ENCODE results near the gene SLC39A8. TPM values are rescaled to one million over a fixed set of nuclear protein-coding genes. Genes with fewer than 3 reads are reported as not detected.

Gene SLC39A8
- total and polyA plus RNA-seq, 2 donors from 2014 or later: 7.1 to 19.7 TPM

GRCh38 chr4:102339018-102339417 is 6.3 kb downstream of the SLC39A8 start:
- intact Hi-C loops (cut with DNase I): no loop called here
- Histone ChIP-seq H3K4me3 (ENCODE audit: low read length in 3 of 3) (no peak overlapping the region), H3K9me3 (ENCODE audit: control insufficient read depth in 2 of 3, insufficient read depth in 1 of 3, low read length in 3 of 3) (no peaks in the 10 kb centered on the region), H3K9ac (ENCODE audit: low read length in 3 of 3) (no peak overlapping the region), H3K27ac (ENCODE audit: low read depth in 2 of 2, low read length in 2 of 2) (no peak overlapping the region), H3K36me3 (ENCODE audit: control insufficient read depth in 2 of 3, insufficient read depth in 3 of 3, low read length in 3 of 3) (no peaks in the 10 kb centered on the region), H3K4me1 (ENCODE audit: control insufficient read depth in 2 of 3, insufficient read depth in 2 of 3, low read depth in 1 of 3, low read length in 3 of 3) (peaks cover 0 to 3% (median 3%) of the 10 kb centered on the region in 3 donors), H3K27me3 (ENCODE audit: control insufficient read depth, insufficient read depth, low read length) (no peaks in the 10 kb centered on the region)
- no peak for TF ChIP-seq CTCF (IDR thresholded peaks at IDR 0.05; ENCODE audit: borderline replicate concordance, extremely low read depth, insufficient read depth)
- no peak for FAIRE-seq
- no peak for DNase-seq

- intact Hi-C loops (cut with DNase I): no loop called here
- Histone ChIP-seq H3K9me3 (ENCODE audit: control insufficient read depth in 2 of 3, insufficient read depth in 1 of 3, low read length in 3 of 3) (no peaks in the 10 kb centered on the region), H3K27ac (ENCODE audit: low read depth in 2 of 2, low read length in 2 of 2) (no peak overlapping the region), H3K27me3 (ENCODE audit: control insufficient read depth, insufficient read depth, low read length) (no peaks in the 10 kb centered on the region), H3K4me1 (ENCODE audit: control insufficient read depth in 2 of 3, insufficient read depth in 2 of 3, low read depth in 1 of 3, low read length in 3 of 3) (peaks cover 0 to 3% (median 0%) of the 10 kb centered on the region in 3 donors), H3K36me3 (ENCODE audit: control insufficient read depth in 2 of 3, insufficient read depth in 3 of 3, low read length in 3 of 3) (no peaks in the 10 kb centered on the region), H3K9ac (ENCODE audit: low read length in 3 of 3) (no peak overlapping the region), H3K4me3 (ENCODE audit: low read length in 3 of 3) (no peak overlapping the region)
- DNase-seq: no peak
- no peak for FAIRE-seq
- TF ChIP-seq CTCF (IDR thresholded peaks at IDR 0.05; ENCODE audit: borderline replicate concordance, extremely low read depth, insufficient read depth): no peak
Observed at GRCh38 chr4:102338405-102338804, 6.9 kb downstream of the SLC39A8 start.

GRCh38 chr4:102335616-102336015 is 9.7 kb downstream of the SLC39A8 start:
- Histone ChIP-seq H3K27ac (ENCODE audit: low read depth in 2 of 2, low read length in 2 of 2) (no peak overlapping the region), H3K4me1 (ENCODE audit: control insufficient read depth in 2 of 3, insufficient read depth in 2 of 3, low read depth in 1 of 3, low read length in 3 of 3) (no peaks in the 10 kb centered on the region), H3K4me3 (ENCODE audit: low read length in 3 of 3) (no peak overlapping the region), H3K9me3 (ENCODE audit: control insufficient read depth in 2 of 3, insufficient read depth in 1 of 3, low read length in 3 of 3) (no peaks in the 10 kb centered on the region), H3K36me3 (ENCODE audit: control insufficient read depth in 2 of 3, insufficient read depth in 3 of 3, low read length in 3 of 3) (no peaks in the 10 kb centered on the region), H3K9ac (ENCODE audit: low read length in 3 of 3) (no peak overlapping the region), H3K27me3 (ENCODE audit: control insufficient read depth, insufficient read depth, low read length) (no peaks in the 10 kb centered on the region)
- no peak for TF ChIP-seq CTCF (IDR thresholded peaks at IDR 0.05; ENCODE audit: borderline replicate concordance, extremely low read depth, insufficient read depth)
- intact Hi-C loops (cut with DNase I): no loop called here
- FAIRE-seq (no peak), DNase-seq (no peak)

GRCh38 chr4:102334624-102335023 is 10.7 kb downstream of the SLC39A8 start:
- intact Hi-C loops (cut with DNase I): no loop called here
- Histone ChIP-seq H3K27me3 (ENCODE audit: control insufficient read depth, insufficient read depth, low read length) (no peaks in the 10 kb centered on the region), H3K36me3 (ENCODE audit: control insufficient read depth in 2 of 3, insufficient read depth in 3 of 3, low read length in 3 of 3) (no peaks in the 10 kb centered on the region), H3K9ac (ENCODE audit: low read length in 3 of 3) (no peak overlapping the region), H3K4me1 (ENCODE audit: control insufficient read depth in 2 of 3, insufficient read depth in 2 of 3, low read depth in 1 of 3, low read length in 3 of 3) (no peaks in the 10 kb centered on the region), H3K27ac (ENCODE audit: low read depth in 2 of 2, low read length in 2 of 2) (no peak overlapping the region), H3K4me3 (ENCODE audit: low read length in 3 of 3) (no peak overlapping the region), H3K9me3 (ENCODE audit: control insufficient read depth in 2 of 3, insufficient read depth in 1 of 3, low read length in 3 of 3) (no peaks in the 10 kb centered on the region)
- FAIRE-seq: no peak
- no peak for TF ChIP-seq CTCF (IDR thresholded peaks at IDR 0.05; ENCODE audit: borderline replicate concordance, extremely low read depth, insufficient read depth)
- DNase-seq: no peak
